Loucy (cell line): ENCODE data around the gene FAM210A.

ENCODE experiments used
- H2AFZ ChIP-seq: fragments of 200-600 bp; sonication (generic); 2 replicates; pipeline ENCODE4 v1.6.0; 2016; ENCODE audit warnings: antibody characterized with exemption, mild to moderate bottlenecking, low read length, moderate library complexity
- H3F3A ChIP-seq: fragments of 200-600 bp; 2 replicates; pipeline ENCODE4 v1.6.0; 2016; ENCODE audit warnings: antibody characterized with exemption, low read depth, mild to moderate bottlenecking
- H3K27me3 ChIP-seq: fragments of 200-600 bp; sonication (generic); 2 replicates; pipeline ENCODE4 v1.6.1; 2014; ENCODE audit warnings: low read length, mild to moderate bottlenecking; ENCODE audit not compliant: insufficient read depth, poor library complexity, severe bottlenecking
- H3K36me3 ChIP-seq: fragments of 200-600 bp; sonication (generic); 2 replicates; pipeline ENCODE4 v1.6.1; 2016; ENCODE audit warnings: low read length; ENCODE audit not compliant: insufficient read depth
- H3K4me1 ChIP-seq: fragments of 200-600 bp; sonication (generic); 2 replicates; pipeline ENCODE4 v1.5.1; 2014; ENCODE audit warnings: low read length, mild to moderate bottlenecking; ENCODE audit not compliant: insufficient read depth, poor library complexity, severe bottlenecking
- H3K4me2 ChIP-seq: fragments of 200-600 bp; sonication (generic); 2 replicates; pipeline ENCODE4 v1.6.0; 2014; ENCODE audit warnings: antibody characterized with exemption, low read length, low read depth, mild to moderate bottlenecking; ENCODE audit not compliant: poor library complexity, severe bottlenecking
- H3K4me3 ChIP-seq: fragments of 200-600 bp; sonication (generic); 2 replicates; pipeline ENCODE4 v1.5.1; 2014; ENCODE audit warnings: low read length, mild to moderate bottlenecking, mixed read lengths; ENCODE audit not compliant: poor library complexity, severe bottlenecking
- H3K79me2 ChIP-seq: fragments of 200-600 bp; sonication (generic); 2 replicates; pipeline ENCODE4 v1.6.1; 2014; ENCODE audit warnings: low read length; ENCODE audit not compliant: insufficient read depth
- H3K9ac ChIP-seq: fragments of 200-600 bp; sonication (generic); 2 replicates; pipeline ENCODE4 v1.6.0; 2014; ENCODE audit warnings: mild to moderate bottlenecking, low read depth, low read length, moderate library complexity; ENCODE audit not compliant: poor library complexity, severe bottlenecking
- H3K9me2 ChIP-seq: fragments of 200-600 bp; sonication (generic); replicated peaks from 2 replicates; pipeline ENCODE4 v1.6.1; 2016; ENCODE audit warnings: low read depth, low read length, mixed read lengths
- H3K9me3 ChIP-seq: fragments of 200-600 bp; sonication (generic); 2 replicates; pipeline ENCODE4 v1.6.1; 2014; ENCODE audit warnings: mild to moderate bottlenecking, antibody characterized with exemption, low read length, low read depth; ENCODE audit not compliant: insufficient read depth
- H4K20me1 ChIP-seq: fragments of 200-600 bp; sonication (generic); 2 replicates; pipeline ENCODE4 v1.6.0; 2014; ENCODE audit warnings: antibody characterized with exemption, low read length, mild to moderate bottlenecking; ENCODE audit not compliant: insufficient read depth, poor library complexity, severe bottlenecking
- CTCF ChIP-seq: fragments of 200-600 bp; sonication (generic); conservative IDR thresholded peaks from 2 replicates; pipeline ENCODE4 v1.5.1; 2014; ENCODE audit warnings: mild to moderate bottlenecking, antibody characterized with exemption, low read length
- EZH2phosphoT487 ChIP-seq: fragments of 200-600 bp; IDR thresholded peaks from 2 replicates; pipeline ENCODE4 v1.6.1; 2018; ENCODE audit warnings: antibody characterized with exemption, mild to moderate bottlenecking, moderate library complexity, borderline replicate concordance

Gene FAM210A

GRCh38 chr18:13726232-13726971, at the start of gene FAM210A, which contains the start of gene RNMT:
Gene FAM210A, minus strand, starts transcription at chr18:13726558. Its CDS starts 44,481 bp downstream, at chr18:13682077.
Gene RNMT, plus strand, starts transcription at chr18:13726673. Its CDS starts 4,845 bp downstream, at chr18:13731518.
- no peaks in the 10 kb centered on the region for H3K9me2 ChIP-seq
- H3K4me1 ChIP-seq: peaks cover 65% of the 10 kb centered on the region
- no peaks in the 10 kb centered on the region for H3K27me3 ChIP-seq
- no peaks in the 10 kb centered on the region for H3K9me3 ChIP-seq
- H3F3A ChIP-seq: no peaks in the 10 kb centered on the region
- H3K4me3 ChIP-seq: peak within 1 kb of the TSS; percentile 85
- no peaks in the 10 kb centered on the region for H3K36me3 ChIP-seq
- H3K4me2 ChIP-seq: peak within 1 kb of the TSS; percentile 95
- TF ChIP-seq CTCF (no peak; the same call in 1 of the 2 replicates), EZH2phosphoT487 (no peak)
- peaks cover 97% of the 10 kb centered on the region for H3K79me2 ChIP-seq
- peaks cover 61% of the 10 kb centered on the region for H4K20me1 ChIP-seq
- peak within 1 kb of the TSS; percentile 90 for H2AFZ ChIP-seq
- peak within 1 kb of the TSS; percentile 82 for H3K9ac ChIP-seq

- no peaks in the 10 kb centered on the region for H3K79me2 ChIP-seq
- no peak overlapping the region for H3K4me3 ChIP-seq
- H3K9me2 ChIP-seq: no peaks in the 10 kb centered on the region
- H3F3A ChIP-seq: no peaks in the 10 kb centered on the region
- no peak overlapping the region for H2AFZ ChIP-seq
- H3K27me3 ChIP-seq: no peaks in the 10 kb centered on the region
- H3K9me3 ChIP-seq: no peaks in the 10 kb centered on the region; the same call in 1 of the 2 replicates
- TF ChIP-seq CTCF (no peak), EZH2phosphoT487 (no peak)
- no peak overlapping the region for H3K9ac ChIP-seq
- H3K36me3 ChIP-seq: no peaks in the 10 kb centered on the region
- no peak overlapping the region for H3K4me2 ChIP-seq
- H4K20me1 ChIP-seq: no peaks in the 10 kb centered on the region
- H3K4me1 ChIP-seq: no peaks in the 10 kb centered on the region
These were observed 48.7 kb upstream of the FAM210A start for GRCh38 chr18:13775058-13775457.

- Histone ChIP-seq H3K27me3 (no peaks in the 10 kb centered on the region), H3K4me2 (no peak overlapping the region), H3F3A (no peaks in the 10 kb centered on the region), H3K4me1 (no peaks in the 10 kb centered on the region), H3K9me3 (peaks cover 4% of the 10 kb centered on the region; the same call in 1 of the 2 replicates), H3K4me3 (no peak overlapping the region), H3K9ac (no peak overlapping the region), H3K9me2 (no peaks in the 10 kb centered on the region), H4K20me1 (no peaks in the 10 kb centered on the region), H3K36me3 (peaks cover 2% of the 10 kb centered on the region; the same call in 1 of the 2 replicates), H3K79me2 (no peaks in the 10 kb centered on the region), H2AFZ (no peak overlapping the region)
- TF ChIP-seq CTCF (no peak), EZH2phosphoT487 (no peak)
These were observed 36.5 kb upstream of the FAM210A start for GRCh38 chr18:13762690-13763439.
